GM10248 (cell line): ENCODE results near the gene PRSS12.
"Not testable (repeated sequence)": the region's sequence is repeated elsewhere in the genome, so short reads cannot be mapped to it uniquely, and the experiment has no call there.

Experiments used
- CTCF ChIA-PET: fragments of 300-600 bp; sonication (Branson Sonifier 250); formaldehyde crosslinking; extraction: SDS; loops from one replicate; lab custom pipeline; 2021; ENCODE audit warnings: antibody characterized with exemption; lab: Yijun Ruan, JAX
- POLR2A ChIA-PET: fragments of 350-650 bp; sonication (Branson Sonifier 250); formaldehyde crosslinking; extraction: SDS; loops from one replicate; lab custom pipeline; 2020; ENCODE audit warnings: antibody characterized with exemption; lab: Yijun Ruan, JAX
- DNase-seq: peaks from one replicate; pipeline ENCODE4 v3.0.0; 2012; ENCODE audit errors: extremely low spot score
- TF ChIP-seq, protein P1 (sequence below): IDR thresholded peaks from 2 replicates; pipeline ENCODE4 v1.5.1; 2012; ENCODE audit warnings: mild to moderate bottlenecking, low read depth; ENCODE audit errors: extremely low read depth, missing control alignments, control extremely low read depth

Gene PRSS12, protein sequence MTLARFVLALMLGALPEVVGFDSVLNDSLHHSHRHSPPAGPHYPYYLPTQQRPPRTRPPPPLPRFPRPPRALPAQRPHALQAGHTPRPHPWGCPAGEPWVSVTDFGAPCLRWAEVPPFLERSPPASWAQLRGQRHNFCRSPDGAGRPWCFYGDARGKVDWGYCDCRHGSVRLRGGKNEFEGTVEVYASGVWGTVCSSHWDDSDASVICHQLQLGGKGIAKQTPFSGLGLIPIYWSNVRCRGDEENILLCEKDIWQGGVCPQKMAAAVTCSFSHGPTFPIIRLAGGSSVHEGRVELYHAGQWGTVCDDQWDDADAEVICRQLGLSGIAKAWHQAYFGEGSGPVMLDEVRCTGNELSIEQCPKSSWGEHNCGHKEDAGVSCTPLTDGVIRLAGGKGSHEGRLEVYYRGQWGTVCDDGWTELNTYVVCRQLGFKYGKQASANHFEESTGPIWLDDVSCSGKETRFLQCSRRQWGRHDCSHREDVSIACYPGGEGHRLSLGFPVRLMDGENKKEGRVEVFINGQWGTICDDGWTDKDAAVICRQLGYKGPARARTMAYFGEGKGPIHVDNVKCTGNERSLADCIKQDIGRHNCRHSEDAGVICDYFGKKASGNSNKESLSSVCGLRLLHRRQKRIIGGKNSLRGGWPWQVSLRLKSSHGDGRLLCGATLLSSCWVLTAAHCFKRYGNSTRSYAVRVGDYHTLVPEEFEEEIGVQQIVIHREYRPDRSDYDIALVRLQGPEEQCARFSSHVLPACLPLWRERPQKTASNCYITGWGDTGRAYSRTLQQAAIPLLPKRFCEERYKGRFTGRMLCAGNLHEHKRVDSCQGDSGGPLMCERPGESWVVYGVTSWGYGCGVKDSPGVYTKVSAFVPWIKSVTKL

DNA sequence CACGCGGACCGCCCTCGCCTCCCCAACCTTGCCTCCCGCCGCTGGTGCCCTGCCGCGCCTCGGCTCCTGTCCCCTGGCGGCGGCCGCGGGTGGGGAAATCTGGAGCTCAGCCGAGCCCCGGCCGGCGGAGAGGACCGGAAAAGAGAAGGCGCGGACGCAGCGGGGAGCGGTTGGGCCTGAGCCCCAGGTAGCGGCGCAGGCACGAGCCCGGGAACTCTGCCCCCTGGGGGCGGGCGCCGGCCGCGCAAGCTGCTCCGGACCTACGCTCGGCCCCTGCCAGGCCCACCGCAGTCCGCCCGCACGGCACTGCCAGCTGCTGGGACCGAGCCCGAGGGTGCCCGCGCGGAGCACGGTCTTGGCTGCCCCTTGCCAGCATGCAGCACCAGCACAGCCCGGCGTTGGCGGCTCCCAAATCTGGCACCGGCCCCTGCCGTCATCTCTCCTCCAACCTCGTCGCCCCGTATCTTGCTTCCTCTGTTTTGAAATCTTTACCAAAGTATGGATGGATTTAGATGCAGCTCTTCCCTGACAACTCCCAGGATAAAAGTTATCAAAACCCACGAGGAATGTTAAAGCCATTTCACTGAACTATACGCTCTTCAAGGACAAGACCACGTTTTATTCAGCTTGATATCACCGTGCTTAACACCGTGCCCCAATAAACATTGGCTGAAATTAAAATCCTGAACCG is at the start of gene PRSS12:
TSS of gene PRSS12 (minus strand) at position 161 of the 691 bp plus-strand sequence. CDS start 283 bp downstream, outside the sequence.
- peak; percentile 86 for DNase-seq
- TF ChIP-seq, protein P1, sequence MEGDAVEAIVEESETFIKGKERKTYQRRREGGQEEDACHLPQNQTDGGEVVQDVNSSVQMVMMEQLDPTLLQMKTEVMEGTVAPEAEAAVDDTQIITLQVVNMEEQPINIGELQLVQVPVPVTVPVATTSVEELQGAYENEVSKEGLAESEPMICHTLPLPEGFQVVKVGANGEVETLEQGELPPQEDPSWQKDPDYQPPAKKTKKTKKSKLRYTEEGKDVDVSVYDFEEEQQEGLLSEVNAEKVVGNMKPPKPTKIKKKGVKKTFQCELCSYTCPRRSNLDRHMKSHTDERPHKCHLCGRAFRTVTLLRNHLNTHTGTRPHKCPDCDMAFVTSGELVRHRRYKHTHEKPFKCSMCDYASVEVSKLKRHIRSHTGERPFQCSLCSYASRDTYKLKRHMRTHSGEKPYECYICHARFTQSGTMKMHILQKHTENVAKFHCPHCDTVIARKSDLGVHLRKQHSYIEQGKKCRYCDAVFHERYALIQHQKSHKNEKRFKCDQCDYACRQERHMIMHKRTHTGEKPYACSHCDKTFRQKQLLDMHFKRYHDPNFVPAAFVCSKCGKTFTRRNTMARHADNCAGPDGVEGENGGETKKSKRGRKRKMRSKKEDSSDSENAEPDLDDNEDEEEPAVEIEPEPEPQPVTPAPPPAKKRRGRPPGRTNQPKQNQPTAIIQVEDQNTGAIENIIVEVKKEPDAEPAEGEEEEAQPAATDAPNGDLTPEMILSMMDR = peak; percentile 67
- CTCF ChIA-PET = interaction anchor here (0.6 to 6.0 kb wide), 24 partner anchors 9 to 419 kb away, joined by 3 to 73 read pairs (median 4); no protein-coding TSS in a partner anchor
- POLR2A ChIA-PET = interaction anchor here (0.6 kb wide), 1 partner anchor 1979 kb away, joined by 5 read pairs; no protein-coding TSS in a partner anchor

DNA sequence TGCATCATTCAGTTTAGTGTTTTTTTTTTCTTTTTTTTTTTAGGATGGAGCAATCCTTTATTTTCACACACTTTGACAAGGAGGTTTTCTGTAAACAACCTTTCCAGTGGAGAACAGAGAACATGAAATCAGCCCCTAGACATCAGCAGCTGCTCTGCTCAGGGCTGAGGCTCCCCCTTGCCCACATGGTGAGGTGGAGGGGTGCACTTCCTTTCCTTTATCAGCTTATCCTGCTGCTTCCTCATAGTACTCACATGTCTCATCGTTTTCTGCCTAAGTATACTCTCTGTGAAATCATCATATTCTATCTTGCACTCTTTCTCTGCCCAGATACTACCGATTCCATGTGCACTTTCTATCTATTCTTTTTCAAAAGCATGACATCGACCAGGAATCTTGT is 47.6 kb upstream of the PRSS12 start:
- DNase-seq = no peak
- POLR2A ChIA-PET = no interaction called here
- CTCF ChIA-PET = no interaction called here
- TF ChIP-seq, protein P1 = no peak

DNA sequence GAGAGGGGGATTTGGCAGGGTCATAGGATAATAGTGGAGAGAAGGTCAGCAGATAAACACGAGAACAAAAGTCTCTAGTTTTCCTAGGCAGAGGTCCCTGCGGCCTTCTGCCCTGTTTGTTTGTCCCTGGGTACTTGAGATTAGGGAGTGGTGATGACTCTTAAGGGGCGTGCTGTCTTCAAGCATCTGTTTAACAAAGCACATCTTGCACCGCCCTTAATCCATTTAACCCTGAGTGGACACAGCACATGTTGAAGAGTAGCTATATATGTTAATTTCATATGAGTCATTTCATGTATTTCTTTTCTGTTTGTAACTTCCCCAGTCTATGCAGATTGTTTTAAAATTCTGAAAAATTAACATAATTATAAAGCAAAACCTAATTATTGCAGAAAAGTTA is 47.1 kb upstream of the PRSS12 start:
- DNase-seq, CTCF ChIA-PET, POLR2A ChIA-PET: not testable (repeated sequence)

DNA sequence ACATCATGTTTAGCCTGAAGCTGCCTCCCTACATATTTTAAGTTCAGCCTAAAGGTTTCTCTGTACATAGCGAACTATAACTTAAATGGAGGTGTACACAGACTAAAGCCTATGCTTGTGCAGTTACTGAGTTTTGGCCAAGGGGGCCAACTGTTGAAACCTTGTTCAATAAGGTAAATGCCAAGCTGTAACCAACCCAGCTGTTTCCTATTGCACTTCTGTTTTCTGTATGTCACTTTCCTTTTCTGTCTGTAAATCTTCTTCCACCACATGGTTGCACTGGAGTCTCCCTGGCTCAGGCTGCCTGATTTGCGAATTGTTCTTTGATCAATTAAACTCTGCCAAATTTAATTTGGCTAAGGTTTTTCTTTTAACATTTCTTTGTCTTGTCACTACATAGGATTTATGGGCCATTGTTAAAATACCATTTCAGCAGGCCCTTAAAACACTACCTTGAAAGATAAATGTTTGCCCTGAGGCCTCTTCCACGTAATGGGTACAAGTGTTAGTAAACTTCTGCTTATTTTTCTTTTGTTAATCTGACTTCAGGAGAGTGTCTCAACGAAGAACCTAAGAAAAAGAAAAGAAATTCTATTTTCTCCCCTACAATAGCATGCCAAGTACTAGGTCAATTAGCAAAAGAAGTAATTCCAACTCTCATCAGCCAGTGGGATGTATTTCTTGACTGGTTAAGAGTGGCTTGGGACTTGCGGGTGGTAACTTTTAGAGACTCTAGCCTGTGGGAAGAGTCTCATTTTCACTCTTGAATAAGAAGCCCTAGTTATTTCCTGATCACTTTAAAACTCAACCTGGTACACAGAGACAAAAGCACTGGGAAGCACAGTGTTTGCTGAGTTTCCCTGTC is 45.7 kb upstream of the PRSS12 start:
- ChIA-PET POLR2A (no interaction called here), CTCF (interaction anchor here (0.9 to 1.0 kb wide), 4 partner anchors 9 to 35 kb away, joined by 3 to 4 read pairs (median 3); no protein-coding TSS in a partner anchor)
- DNase-seq = peak; percentile 24
- TF ChIP-seq, protein P1 = no peak

DNA sequence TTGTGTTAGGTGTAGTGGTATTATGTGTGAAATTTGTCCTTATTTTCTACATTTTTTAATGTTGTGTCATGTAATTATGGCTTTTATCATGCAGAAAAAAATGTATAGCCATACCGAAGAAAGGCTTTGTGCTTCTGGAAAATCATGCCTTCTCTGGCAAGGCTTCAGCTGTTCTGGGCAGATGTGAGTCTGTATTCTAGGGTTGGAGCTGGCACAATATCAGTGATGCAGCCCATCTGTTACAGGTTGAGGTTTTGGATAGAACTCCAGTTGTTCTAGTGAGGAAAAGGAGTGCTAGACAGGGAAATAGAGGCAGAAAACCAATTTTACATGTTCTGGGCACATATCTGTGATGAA is 44.8 kb upstream of the PRSS12 start:
- CTCF ChIA-PET = interaction anchor here (0.9 to 1.0 kb wide), 4 partner anchors 12 to 34 kb away, joined by 3 to 4 read pairs (median 4); no protein-coding TSS in a partner anchor
- TF ChIP-seq, protein P1 = no peak
- POLR2A ChIA-PET = no interaction called here
- no peak for DNase-seq

DNA sequence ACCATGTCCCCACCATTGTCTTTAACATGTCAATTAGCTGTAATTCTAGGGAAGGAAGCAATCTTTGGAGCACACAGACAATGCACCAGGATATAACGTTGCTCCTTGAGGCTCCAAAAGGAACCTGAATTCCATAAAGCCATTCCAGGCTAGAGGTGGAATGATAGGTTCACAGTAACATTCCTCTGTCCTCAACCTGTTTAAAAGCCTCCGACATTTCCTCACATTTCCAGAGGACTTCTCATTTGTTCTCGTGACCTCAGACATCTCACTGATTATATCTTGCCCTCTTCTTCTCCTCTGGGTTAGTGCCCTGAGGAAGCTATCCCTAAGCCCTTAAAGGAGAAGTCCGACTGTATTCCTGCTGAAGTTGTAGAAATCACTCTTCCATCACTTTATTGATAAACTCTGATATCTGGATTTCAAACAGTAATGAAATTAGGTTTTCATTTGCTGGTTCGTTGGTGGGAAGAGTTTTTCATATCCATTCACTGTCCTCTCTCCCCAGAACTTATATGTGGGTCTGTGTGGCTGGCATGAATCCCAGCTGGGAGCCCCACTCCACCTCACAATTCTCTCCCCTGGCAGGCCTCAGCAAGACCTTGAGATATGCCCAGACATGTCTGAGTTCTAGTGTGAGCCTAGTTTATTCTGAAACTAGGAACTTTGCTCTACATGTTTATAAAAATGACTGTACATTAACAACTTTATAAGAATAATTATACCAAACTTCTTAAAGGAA is 44.2 kb upstream of the PRSS12 start:
- CTCF ChIA-PET = interaction anchor here (0.9 to 1.0 kb wide), 4 partner anchors 12 to 34 kb away, joined by 3 to 4 read pairs (median 4); no protein-coding TSS in a partner anchor
- TF ChIP-seq, protein P1 = no peak
- POLR2A ChIA-PET = no interaction called here
- no peak for DNase-seq
